Activated CD8-positive, alpha-beta T cell treated with anti-CD3 and anti-CD28 coated beads, Interleukin-2, amount 10 ng/mL, durations not matched to agents 7 days and 5 days (primary cell): ENCODE measurements around the gene CYP24A1. TPM values are rescaled to one million over a fixed set of nuclear protein-coding genes. Genes with fewer than 3 reads are reported as not detected.
"Not testable (repeated sequence)": the region's sequence is repeated elsewhere in the genome, so short reads cannot be mapped to it uniquely, and the experiment has no call there.

Experiments
- ATAC-seq: fragments of 150-1000 bp; cut with Tn5 transposase; one replicate; pipeline ENCODE4 v1.10.0; 2021; ENCODE audit warnings: moderate library complexity
- CTCF ChIA-PET: fragments of 350-600 bp; sonication (Branson Sonifier 250); formaldehyde crosslinking; loops from one replicate; lab custom pipeline; 2021; ENCODE audit warnings: antibody characterized with exemption; lab: Charles Lee
- POLR2A ChIA-PET: fragments of 350-600 bp; sonication (Branson Sonifier 250); formaldehyde crosslinking; loops from one replicate; lab custom pipeline; 2021; ENCODE audit warnings: antibody characterized with exemption; lab: Charles Lee
- DNase-seq: peaks from one replicate; pipeline ENCODE4 v3.0.0-alpha.2; 2020
- H3K27ac Mint-ChIP-seq: one replicate; pipeline ENCODE4 v1.8.0; 2021; ENCODE audit warnings: mild to moderate bottlenecking, mixed read lengths
- H3K27me3 Mint-ChIP-seq: one replicate; pipeline ENCODE4 v1.8.0; 2021; ENCODE audit warnings: low read depth, mixed read lengths
- H3K36me3 Mint-ChIP-seq: one replicate; pipeline ENCODE4 v1.8.0; 2021; ENCODE audit warnings: low read depth, mixed read lengths
- H3K4me1 Mint-ChIP-seq: one replicate; pipeline ENCODE4 v1.8.0; 2021; ENCODE audit warnings: low read depth, mixed read lengths
- H3K4me3 Mint-ChIP-seq: one replicate; pipeline ENCODE4 v1.8.0; 2021; ENCODE audit warnings: mild to moderate bottlenecking, mixed read lengths
- H3K9me3 Mint-ChIP-seq: one replicate; pipeline ENCODE4 v1.8.0; 2022; ENCODE audit warnings: mixed read lengths; ENCODE audit not compliant: insufficient read depth
- total RNA-seq, 2 experiments: library from RNA; stranded (reverse); gene quantifications; one replicate each; pipeline ENCODE4 v1.2.3, GENCODE V29; 2021

The CYP24A1 gene
- total RNA-seq, 2 experiments from 2014 or later: not detected

DNA sequence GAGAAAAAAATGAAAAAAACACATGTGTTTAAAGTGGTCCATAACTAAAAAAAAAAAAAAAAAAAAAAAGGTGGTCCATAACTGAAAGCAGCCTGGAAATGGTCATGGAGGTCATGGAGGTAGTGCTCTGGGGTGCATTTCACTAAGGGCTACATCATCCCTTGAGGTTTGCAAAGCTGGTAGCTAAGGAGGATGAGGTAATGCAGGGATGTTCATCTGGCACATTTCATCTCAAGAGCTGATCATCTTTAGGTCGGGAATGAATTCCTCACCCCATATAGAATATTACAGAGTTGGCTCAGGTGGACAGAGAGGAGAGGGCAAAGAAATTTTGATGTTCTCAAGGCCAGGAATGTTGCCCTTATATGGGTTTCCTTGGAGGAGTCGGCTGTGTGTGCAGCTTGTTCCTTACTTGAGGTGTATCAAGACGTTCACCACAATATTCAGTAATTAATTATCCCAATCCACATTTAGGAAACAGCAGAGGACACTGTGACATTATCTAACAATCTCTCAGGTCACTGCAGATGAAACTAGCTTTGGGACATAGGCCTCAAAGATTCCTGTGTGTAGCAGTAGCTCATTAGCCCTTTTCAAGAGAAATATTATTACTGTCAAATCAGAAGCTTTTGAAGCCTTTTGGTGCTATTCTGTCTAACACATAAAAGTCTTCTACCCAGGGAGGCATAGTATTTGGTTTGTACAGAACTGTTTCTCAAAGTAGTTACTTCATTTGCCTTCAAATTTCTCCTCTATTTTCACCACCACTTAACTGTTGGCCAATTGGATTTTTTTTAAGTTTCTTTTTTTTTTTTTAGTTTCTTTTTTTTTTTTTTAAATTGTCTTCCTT, 46.8 kb downstream of the CYP24A1 start:
- Mint-ChIP-seq H3K27ac (no peak overlapping the region), H3K27me3 (no peaks in the 10 kb centered on the region), H3K4me3 (no peak overlapping the region), H3K4me1 (no peaks in the 10 kb centered on the region), H3K9me3 (no peaks in the 10 kb centered on the region), H3K36me3 (no peaks in the 10 kb centered on the region)
- DNase-seq (no peak), ATAC-seq (no peak)
- CTCF ChIA-PET: interaction anchor here (0.7 to 1.1 kb wide), 2 partner anchors 24 to 73 kb away, joined by 3 to 6 read pairs; no protein-coding TSS in a partner anchor
- POLR2A ChIA-PET: interaction anchor here (0.6 kb wide), 1 partner anchor 63 kb away, joined by 3 read pairs; no protein-coding TSS in a partner anchor

DNA sequence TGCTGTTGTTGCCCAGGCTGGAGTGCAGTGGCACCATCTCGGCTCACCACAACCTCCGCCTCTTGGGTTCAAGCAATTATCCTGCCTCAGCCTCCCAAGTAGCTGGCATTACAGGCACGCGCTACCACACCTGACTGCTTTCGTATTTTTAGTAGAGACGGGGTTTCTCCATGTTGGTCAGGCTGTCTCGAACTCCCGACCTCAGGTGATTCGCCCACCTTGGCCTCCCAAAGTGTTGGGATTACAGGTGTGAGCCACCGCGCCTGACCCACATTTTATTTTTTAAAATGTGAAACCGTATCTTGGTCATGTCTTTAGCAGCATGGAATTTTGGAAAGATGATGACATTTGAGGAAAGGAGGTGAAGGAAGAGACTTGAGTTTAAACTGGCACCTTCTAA, 47.5 kb downstream of the CYP24A1 start:
- H3K27ac Mint-ChIP-seq, H3K4me1 Mint-ChIP-seq, ATAC-seq, POLR2A ChIA-PET, H3K36me3 Mint-ChIP-seq, H3K4me3 Mint-ChIP-seq, DNase-seq, H3K27me3 Mint-ChIP-seq, H3K9me3 Mint-ChIP-seq: not testable (repeated sequence)
- CTCF ChIA-PET: interaction anchor here (1.1 kb wide), 1 partner anchor 23 kb away, joined by 6 read pairs; no protein-coding TSS in a partner anchor

GRCh38 chr20:54123587-54124180, 50.1 kb downstream of the CYP24A1 start:
- H3K27ac Mint-ChIP-seq: no peak overlapping the region
- H3K4me1 Mint-ChIP-seq: no peaks in the 10 kb centered on the region
- H3K36me3 Mint-ChIP-seq: no peaks in the 10 kb centered on the region
- H3K9me3 Mint-ChIP-seq: no peaks in the 10 kb centered on the region
- H3K4me3 Mint-ChIP-seq: no peak overlapping the region
- POLR2A ChIA-PET: no interaction called here
- no peak for DNase-seq
- H3K27me3 Mint-ChIP-seq: no peaks in the 10 kb centered on the region
- CTCF ChIA-PET: no interaction called here
- ATAC-seq: no peak

DNA sequence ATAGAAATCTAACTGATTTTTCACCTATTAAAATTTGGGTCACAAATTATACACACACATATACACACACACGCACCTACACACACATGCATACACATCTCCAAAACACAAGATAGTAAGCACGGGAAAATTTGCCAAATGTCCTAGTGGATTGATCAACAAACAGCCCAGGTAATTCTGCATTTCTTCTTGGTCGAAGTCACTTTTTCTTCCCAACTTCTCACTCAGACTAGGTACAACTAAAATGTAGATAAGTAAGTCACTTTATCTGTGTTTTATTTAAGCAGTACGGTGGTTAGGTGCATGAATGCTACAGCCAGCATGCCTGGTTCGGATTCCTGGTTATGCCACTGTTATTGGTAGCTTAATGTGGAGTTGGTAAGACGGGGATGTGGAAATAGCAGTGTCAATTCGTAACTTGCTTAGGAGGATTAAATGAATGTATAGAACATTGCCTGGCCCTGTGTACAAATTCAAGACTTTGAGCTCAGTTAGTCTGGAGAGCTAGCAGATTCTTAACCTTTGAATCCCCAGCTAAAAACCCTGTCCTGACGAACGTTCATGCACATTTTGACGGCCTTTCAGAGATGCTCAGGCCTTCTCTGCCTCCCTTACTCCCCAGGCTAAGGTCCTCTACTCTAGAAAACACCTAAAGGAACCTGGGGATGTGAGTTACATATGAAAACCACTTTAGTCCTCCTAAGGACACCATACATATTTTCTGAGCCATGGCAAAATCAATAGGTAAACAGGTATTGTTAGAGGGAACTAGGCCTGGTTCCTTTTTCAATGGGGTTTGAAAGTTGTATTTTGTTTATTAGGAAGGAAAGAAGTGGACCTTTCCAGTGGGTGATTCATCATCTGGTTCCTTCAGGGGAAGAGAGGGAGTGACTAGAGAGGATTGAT, 50.9 kb downstream of the CYP24A1 start:
- H3K27ac Mint-ChIP-seq: no peak overlapping the region
- CTCF ChIA-PET: no interaction called here

DNA sequence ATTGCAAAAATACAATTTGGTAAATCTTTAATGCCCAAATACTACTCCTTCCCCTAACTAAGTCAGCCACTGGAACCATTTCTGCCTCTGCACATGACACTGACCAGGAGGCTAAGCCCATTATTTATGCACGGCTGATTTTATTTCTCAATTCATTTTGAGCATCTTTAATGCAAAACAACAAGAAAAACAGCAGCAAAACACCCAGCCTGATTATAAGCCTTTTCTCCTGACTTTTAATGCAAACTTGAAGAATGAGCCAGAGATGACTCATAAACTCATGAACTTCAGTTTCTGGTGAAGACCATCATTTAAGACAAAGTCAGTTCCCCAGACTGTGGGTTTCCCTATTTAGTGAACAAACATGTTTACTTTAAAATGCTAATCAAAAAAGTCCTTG, 51.6 kb downstream of the CYP24A1 start:
- ChIA-PET CTCF (no interaction called here), POLR2A (no interaction called here)
- ATAC-seq (no peak), DNase-seq (no peak)
- Mint-ChIP-seq H3K4me1 (no peaks in the 10 kb centered on the region), H3K9me3 (no peaks in the 10 kb centered on the region), H3K27ac (no peak overlapping the region), H3K27me3 (no peaks in the 10 kb centered on the region), H3K36me3 (no peaks in the 10 kb centered on the region), H3K4me3 (no peak overlapping the region)

More for the DNA sequence above, 50.9 kb downstream of the CYP24A1 start:
- H3K4me3 Mint-ChIP-seq: no peak overlapping the region
- H3K9me3 Mint-ChIP-seq: no peaks in the 10 kb centered on the region
- H3K27me3 Mint-ChIP-seq: no peaks in the 10 kb centered on the region
- ATAC-seq (no peak), DNase-seq (no peak)
- no peaks in the 10 kb centered on the region for H3K4me1 Mint-ChIP-seq
- POLR2A ChIA-PET: no interaction called here
- H3K36me3 Mint-ChIP-seq: no peaks in the 10 kb centered on the region

DNA sequence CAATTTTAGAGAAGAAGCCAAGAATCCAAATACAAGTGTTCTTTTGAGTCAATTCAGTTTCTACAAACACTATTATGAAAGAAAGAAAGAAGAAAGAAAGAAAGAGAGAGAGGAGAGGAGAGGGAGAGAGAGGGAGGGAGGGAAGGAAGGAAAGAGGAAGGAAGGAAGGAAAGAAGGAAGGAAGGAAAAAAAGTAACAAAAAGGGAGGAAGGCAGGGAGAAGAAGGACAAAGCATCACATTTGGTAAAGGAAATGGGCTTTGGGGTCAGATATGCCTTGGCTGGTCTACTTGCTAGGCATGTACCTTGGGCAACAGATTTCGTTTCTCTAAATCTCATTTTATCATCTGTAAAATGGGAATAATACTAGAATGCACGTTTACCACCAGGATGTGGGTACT, 54.0 kb downstream of the CYP24A1 start:
- no peak for DNase-seq
- Mint-ChIP-seq H3K4me3 (no peak overlapping the region), H3K9me3 (no peaks in the 10 kb centered on the region), H3K36me3 (no peaks in the 10 kb centered on the region), H3K27me3 (no peaks in the 10 kb centered on the region), H3K4me1 (no peaks in the 10 kb centered on the region), H3K27ac (no peak overlapping the region)
- ChIA-PET CTCF (no interaction called here), POLR2A (no interaction called here)
- no peak for ATAC-seq

DNA sequence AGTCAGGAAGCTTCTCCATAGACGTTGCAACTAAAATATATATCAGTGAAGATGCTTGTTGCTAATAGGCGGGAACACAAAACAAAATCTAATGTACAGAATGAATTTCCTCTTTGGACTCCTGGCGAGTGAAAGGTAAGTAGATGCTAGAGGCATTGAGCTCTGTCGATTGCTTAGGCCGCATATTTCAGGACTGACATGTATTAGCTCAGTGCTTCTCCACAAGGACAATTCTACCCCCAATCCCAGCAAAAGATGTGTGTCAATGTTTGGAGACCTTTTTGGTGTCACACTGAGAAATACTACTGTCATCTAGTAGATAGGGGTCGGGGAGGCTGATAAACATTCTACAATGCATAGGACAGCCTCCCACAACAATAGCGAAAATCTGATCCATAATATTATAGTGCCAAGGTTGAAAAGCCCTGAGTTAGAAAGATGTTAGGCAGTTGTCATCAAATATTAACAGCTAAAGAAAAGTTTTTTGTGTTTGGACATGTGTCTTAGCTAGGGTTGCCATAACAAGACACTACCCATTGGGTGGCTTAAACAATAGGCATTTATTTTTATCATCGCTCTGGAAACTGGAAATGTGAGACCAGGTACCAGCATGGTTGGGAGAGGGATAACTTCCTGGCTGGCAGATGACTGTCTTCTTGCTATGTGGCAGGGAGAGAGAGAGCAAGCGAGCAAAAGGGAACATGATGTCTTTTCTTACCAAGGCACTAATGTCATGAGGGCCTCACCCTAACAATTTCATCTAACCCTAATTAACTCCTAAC, 55.4 kb downstream of the CYP24A1 start:
- no peak for DNase-seq
- Mint-ChIP-seq H3K9me3 (no peaks in the 10 kb centered on the region), H3K27me3 (no peaks in the 10 kb centered on the region), H3K4me1 (no peaks in the 10 kb centered on the region), H3K36me3 (no peaks in the 10 kb centered on the region), H3K4me3 (no peak overlapping the region), H3K27ac (no peak overlapping the region)
- no peak for ATAC-seq
- POLR2A ChIA-PET: no interaction called here
- CTCF ChIA-PET: no interaction called here

DNA sequence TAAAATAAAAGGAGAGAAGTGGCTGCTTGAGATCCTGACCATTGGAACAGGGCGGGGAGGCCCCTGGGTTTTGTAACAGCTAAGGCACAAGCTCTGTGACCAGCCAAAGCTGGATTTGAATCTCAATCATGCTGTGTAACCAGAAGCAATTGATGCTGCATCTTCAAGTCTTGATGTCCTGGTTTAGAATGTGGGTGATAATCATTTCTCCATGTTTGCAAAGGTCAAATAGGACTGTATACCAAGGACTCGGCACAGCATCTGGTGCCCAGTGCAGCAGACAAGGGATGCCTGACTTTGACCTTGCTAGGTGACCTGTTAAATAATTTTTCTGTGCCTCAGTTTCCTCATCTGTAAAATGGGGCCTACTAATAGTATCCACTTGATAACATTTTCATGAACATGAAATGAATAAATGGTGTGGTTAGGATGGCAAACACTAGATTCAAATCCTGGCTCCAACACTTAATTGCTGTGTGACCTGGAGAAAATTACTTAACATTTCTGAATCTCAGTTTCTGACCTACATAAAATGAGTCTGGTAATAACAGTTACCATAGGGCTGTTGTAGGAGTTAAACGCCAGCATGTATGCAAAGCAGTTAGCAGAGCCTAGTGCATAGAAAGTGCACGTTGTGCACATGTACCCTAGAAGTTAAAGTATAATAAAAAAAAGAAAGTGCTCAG, 57.1 kb downstream of the CYP24A1 start:
- Mint-ChIP-seq H3K36me3 (no peaks in the 10 kb centered on the region), H3K27ac (no peak overlapping the region), H3K4me3 (no peak overlapping the region), H3K27me3 (no peaks in the 10 kb centered on the region), H3K4me1 (no peaks in the 10 kb centered on the region), H3K9me3 (no peaks in the 10 kb centered on the region)
- ATAC-seq (no peak), DNase-seq (no peak)
- ChIA-PET CTCF (no interaction called here), POLR2A (no interaction called here)

- no peaks in the 10 kb centered on the region for H3K9me3 Mint-ChIP-seq
- no peak overlapping the region for H3K27ac Mint-ChIP-seq
- no peaks in the 10 kb centered on the region for H3K4me1 Mint-ChIP-seq
- DNase-seq (no peak), ATAC-seq (no peak)
- no peaks in the 10 kb centered on the region for H3K27me3 Mint-ChIP-seq
- CTCF ChIA-PET: interaction anchor here (1.4 to 1.6 kb wide), 2 partner anchors 11 to 84 kb away, joined by 8 to 13 read pairs; no protein-coding TSS in a partner anchor
- no peaks in the 10 kb centered on the region for H3K36me3 Mint-ChIP-seq
- H3K4me3 Mint-ChIP-seq: no peak overlapping the region
- POLR2A ChIA-PET: no interaction called here
Measured at GRCh38 chr20:54115172-54115854, 58.5 kb downstream of the CYP24A1 start.

DNA sequence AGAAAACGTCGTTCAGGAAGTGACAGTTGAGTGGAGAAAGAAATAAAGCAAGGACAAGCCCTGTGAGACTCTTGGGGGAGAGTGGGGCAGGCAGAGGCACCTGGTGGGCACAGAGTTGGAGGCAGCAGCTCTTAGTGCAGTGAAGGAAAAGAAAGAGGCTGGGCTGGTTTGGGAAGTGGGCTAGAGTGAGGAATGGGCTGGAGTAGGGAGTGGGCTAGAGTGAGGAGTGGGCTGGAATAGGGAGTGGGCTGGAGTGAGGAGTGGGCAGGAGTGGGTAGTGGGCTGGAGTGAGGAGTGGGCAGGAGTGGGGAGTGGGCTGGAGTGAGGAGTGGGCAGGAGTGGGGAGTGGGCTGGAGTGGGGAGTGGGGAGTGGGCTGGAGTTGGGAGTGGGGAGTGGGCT, 59.7 kb downstream of the CYP24A1 start:
- no peak overlapping the region for H3K4me3 Mint-ChIP-seq
- no peaks in the 10 kb centered on the region for H3K36me3 Mint-ChIP-seq
- H3K27ac Mint-ChIP-seq: no peak overlapping the region
- no peaks in the 10 kb centered on the region for H3K9me3 Mint-ChIP-seq
- ATAC-seq: no peak
- no peaks in the 10 kb centered on the region for H3K27me3 Mint-ChIP-seq
- no peaks in the 10 kb centered on the region for H3K4me1 Mint-ChIP-seq
- ChIA-PET POLR2A (no interaction called here), CTCF (no interaction called here)
- DNase-seq: no peak
